HFF-Myc (cell line): ENCODE data around the gene NUDT7.

Experiments
- DNase-seq: peaks from one replicate; pipeline ENCODE4 v3.0.0-alpha.2; 2011; ENCODE audit warnings: low read depth; ENCODE audit errors: extremely low read depth
- H3K4me3 ChIP-seq: replicated peaks from 2 replicates; pipeline ENCODE4 v1.5.1; 2011; ENCODE audit warnings: low read depth, mild to moderate bottlenecking, control low read depth, low read length
- TF ChIP-seq, protein P1 (sequence below): IDR thresholded peaks from 2 replicates; pipeline ENCODE4 v1.5.1; 2012; ENCODE audit warnings: mild to moderate bottlenecking, low read depth, low read length, control low read depth; ENCODE audit errors: missing control alignments

NUDT7 gene

DNA sequence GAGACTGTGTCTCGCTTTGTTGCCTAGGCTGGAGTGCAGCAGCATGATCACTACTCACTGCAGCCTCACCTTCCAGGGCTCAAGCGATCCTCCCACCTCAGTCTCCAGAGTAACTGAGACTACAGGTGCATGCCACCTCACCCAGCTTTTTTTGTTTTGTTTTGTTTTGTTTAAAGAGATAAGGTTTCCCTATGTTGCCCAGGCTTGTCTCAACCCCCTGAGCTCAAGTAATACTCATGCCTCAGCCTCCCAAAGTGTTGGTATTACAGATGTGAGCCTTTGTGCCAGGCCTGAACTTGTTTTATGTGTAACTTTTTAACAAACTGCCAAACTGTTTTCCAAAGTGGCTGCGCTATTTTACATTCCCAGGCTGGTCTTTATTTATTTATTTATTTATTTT, 41.8 kb upstream of the NUDT7 start:
- no peak for DNase-seq
- no peak overlapping the region for H3K4me3 ChIP-seq
- TF ChIP-seq, protein P1, sequence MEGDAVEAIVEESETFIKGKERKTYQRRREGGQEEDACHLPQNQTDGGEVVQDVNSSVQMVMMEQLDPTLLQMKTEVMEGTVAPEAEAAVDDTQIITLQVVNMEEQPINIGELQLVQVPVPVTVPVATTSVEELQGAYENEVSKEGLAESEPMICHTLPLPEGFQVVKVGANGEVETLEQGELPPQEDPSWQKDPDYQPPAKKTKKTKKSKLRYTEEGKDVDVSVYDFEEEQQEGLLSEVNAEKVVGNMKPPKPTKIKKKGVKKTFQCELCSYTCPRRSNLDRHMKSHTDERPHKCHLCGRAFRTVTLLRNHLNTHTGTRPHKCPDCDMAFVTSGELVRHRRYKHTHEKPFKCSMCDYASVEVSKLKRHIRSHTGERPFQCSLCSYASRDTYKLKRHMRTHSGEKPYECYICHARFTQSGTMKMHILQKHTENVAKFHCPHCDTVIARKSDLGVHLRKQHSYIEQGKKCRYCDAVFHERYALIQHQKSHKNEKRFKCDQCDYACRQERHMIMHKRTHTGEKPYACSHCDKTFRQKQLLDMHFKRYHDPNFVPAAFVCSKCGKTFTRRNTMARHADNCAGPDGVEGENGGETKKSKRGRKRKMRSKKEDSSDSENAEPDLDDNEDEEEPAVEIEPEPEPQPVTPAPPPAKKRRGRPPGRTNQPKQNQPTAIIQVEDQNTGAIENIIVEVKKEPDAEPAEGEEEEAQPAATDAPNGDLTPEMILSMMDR: no peak

DNA sequence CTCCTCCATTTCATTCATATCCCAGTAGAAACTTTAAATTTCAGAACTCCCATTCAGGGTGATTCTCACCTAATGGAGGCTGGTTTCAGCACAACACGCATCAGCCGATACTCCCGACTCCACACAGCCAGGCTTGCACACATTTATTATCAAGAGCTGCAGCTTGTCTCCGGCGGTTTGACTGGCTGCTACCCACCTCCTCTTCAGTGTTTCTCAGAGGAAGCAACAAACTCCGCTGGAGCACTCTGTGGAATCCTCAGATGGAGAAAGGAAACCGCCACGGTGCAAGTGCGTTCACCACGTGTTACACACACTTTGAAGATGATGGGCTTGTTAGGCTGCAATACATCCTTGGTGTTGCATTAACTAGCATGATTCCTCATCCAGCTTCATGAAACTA, 39.7 kb upstream of the NUDT7 start:
- no peak overlapping the region for H3K4me3 ChIP-seq
- DNase-seq: no peak

DNA sequence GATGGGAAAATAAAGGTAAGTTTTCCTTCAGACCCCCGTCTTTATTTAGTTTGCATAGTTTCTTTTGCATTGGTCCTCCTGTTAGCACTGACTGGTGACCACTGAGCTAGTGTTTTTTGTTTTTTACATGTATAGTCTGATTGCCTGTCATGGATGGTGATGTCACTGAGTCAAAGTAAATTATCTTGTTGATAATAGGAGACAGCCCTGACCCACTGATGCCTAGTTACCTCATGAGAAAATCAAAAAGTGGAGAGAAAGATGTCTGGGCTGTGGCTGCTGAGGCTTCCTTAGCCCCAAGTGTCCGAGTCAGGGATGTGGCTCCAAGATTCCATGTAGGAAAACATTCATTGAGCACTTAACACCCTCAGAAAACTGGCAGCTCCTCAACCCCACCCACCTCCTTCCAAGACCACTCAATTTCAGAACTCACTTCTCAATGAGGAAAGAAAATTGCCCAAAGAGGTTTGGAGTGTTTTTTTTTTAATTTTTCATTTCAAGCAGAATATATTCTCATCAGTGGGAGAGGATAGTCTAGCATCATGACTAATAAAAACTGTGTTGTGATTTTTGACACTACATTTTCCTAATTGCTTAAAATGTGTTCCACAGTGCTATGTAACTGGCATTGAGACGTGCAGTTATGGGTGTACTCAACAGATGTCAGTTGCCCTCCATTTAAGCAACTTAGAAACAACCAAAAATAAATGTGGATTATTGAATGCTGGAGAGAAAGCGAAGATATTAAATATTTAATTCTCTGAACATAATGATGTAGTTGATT, 38.7 kb upstream of the NUDT7 start:
- TF ChIP-seq, protein P1: no peak
- no peak overlapping the region for H3K4me3 ChIP-seq
- DNase-seq: no peak

More for the DNA sequence above, 39.7 kb upstream of the NUDT7 start:
- TF ChIP-seq, protein P1: no peak

DNA sequence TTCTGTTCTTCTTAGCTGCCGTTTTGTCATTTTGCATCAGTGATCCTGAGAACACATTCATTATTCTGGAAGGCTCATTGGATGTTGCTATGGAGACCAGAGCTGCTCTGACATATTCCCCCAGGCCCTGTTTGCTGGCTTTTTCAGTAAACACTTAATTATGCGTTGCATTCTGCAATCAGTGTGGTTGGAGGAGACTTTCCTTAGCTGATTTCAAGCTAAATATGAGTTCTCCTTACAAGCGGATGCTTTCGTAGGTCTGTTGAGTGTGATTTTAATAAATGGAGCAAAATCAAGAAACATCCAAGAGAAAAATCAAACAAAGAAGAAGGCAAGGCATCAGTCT, 38.2 kb upstream of the NUDT7 start:
- no peak for DNase-seq
- TF ChIP-seq, protein P1: no peak
- no peak overlapping the region for H3K4me3 ChIP-seq

DNA sequence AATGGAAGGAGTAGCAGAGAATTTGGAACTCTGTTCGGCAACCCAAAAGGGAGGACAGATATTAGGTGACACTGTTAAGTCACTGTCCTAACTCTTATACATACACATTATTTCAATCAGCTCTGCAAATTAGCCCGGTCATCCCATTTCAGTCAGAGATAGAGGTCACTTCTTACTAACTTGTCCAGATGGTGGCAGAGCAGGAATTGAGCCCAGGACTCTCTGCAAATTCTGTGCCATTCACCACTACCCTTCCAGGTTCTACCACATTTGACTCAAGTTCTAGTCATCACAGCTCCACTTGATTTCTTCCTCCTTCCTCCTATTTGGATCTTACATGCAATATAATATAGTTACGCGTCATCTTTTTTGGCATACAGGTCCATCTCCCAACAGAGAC, 35.9 kb upstream of the NUDT7 start:
- TF ChIP-seq, protein P1: no peak
- H3K4me3 ChIP-seq: no peak overlapping the region
- no peak for DNase-seq

DNA sequence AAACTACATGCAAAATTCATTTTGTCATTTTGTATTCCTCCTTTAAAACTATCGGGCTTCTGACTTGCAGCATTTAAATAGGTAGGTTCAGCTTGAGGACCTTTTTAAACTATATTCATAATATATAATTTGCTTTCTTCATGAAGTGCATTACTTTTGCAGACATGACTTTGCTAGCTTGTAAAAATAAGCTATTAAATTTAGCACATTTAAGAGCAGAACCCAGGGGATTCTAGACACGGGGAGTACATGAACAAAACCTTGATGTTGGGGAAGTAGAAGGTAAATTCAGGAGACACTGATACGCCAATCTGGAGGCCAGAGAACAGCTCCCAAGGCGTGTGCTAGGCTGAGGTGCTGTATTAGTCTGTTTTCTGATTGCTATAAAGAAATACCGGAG, 32.3 kb upstream of the NUDT7 start:
- no peak overlapping the region for H3K4me3 ChIP-seq
- TF ChIP-seq, protein P1: no peak
- no peak for DNase-seq

DNA sequence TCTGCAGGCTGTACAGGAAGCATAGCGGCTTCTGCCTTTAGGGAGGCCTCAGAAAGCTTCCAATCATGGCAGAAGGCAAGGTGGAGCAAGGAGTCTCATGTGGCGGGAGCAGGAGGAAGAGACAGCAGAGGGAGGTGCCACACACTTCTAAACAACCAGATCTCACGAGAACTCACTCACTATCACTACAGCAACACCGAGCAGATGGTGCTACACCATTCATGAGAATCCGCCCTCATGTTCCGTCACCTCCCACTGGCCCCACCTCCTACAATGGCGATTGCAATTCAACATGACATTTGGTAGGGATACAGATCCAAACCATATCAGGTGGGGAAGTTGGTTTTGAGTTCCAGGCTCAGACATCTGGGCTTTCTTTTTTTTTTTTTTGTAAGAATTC, 31.9 kb upstream of the NUDT7 start:
- TF ChIP-seq, protein P1: no peak
- no peak for DNase-seq

More for the DNA sequence above, 31.9 kb upstream of the NUDT7 start:
- no peak overlapping the region for H3K4me3 ChIP-seq
